ENCODE data around the gene MAMLD1. TPM values are rescaled to one million over a fixed set of nuclear protein-coding genes. Genes with fewer than 3 reads are reported as not detected.

The MAMLD1 gene
- total and polyA plus RNA-seq, 2 donors (not counting 3 experiments of a cell fraction or from before 2014, with no cell fraction given): 2.5 to 5.6 TPM

DNA sequence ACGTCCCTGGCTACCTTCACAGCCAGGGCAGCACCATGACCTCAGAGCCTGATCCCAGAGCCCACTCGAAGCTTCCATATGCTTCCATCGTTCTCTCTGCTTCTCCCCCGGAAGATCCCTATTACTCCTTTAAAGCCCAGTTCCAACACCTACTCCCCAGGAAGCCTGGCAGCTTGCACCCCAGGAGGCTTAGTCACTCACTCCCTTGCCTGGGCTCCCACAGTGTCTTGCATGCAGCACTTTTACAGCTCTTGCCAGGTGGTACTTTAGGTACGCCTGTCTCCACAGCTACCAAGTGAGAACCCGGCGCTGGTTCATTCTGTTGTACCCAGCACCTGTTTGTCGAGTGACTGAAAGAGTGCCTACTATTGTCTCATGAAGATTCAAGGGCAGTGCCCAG lies 24.5 kb upstream of the MAMLD1 start:
- no TSS peak for BruUV-seq (replicated peaks)
- H4K20me1 ChIP-seq (replicated peaks; ENCODE audit: control insufficient read depth, extremely low read depth, insufficient read depth, low read length): no peaks in the 10 kb centered on the region
- no peak overlapping the region for H3K9ac ChIP-seq (replicated peaks; ENCODE audit: extremely low read depth, insufficient read depth, low read length)
- intact Hi-C loops (cut with micrococcal nuclease) (no loop called here), dilution Hi-C loops (cut with MboI; ENCODE audit: extremely low pct_ligation_motif_present, low sequenced_read_pairs) (no loop called here)
- TF ChIP-seq POLR2A (IDR thresholded peaks at IDR 0.05; ENCODE audit: low read depth, low read length) (no peak), POLR2AphosphoS5 (IDR thresholded peaks at IDR 0.05; ENCODE audit: insufficient read depth, low read depth, low read length) (no peak), EZH2 (IDR thresholded peaks at IDR 0.05; ENCODE audit: borderline replicate concordance, low read depth, low read length, severe bottlenecking) (no peak), FOS (IDR thresholded peaks at IDR 0.05; ENCODE audit: borderline replicate concordance, insufficient read depth, low read length) (no peak), GATA2 (IDR thresholded peaks at IDR 0.05; ENCODE audit: insufficient read depth, insufficient read length, low read depth, low read length) (no peak), CTCF (IDR thresholded peaks at IDR 0.05; ENCODE audit: extremely low read depth in 1 of 2, insufficient read depth in 1 of 2, low read depth in 1 of 2, low read length in 2 of 2) (no peak), MYC (IDR thresholded peaks at IDR 0.05; ENCODE audit: low read depth, low read length) (no peak), JUN (IDR thresholded peaks at IDR 0.05; ENCODE audit: borderline replicate concordance, insufficient read depth, insufficient read length, low read depth) (no peak)
- TF ChIP-seq, protein P1, sequence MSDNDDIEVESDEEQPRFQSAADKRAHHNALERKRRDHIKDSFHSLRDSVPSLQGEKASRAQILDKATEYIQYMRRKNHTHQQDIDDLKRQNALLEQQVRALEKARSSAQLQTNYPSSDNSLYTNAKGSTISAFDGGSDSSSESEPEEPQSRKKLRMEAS (IDR thresholded peaks at IDR 0.05; ENCODE audit: insufficient read depth, insufficient read length): no peak
- DNase-seq (ENCODE audit: low read depth, low spot score) (no peak), FAIRE-seq (no peak)
- H3K4me1 ChIP-seq (ENCODE audit: control insufficient read depth, extremely low read depth, insufficient read depth, low read length): no peaks in the 10 kb centered on the region
- no peak overlapping the region for H3K4me3 ChIP-seq (replicated peaks in 1 of 3; ENCODE audit: insufficient read depth in 1 of 3, low read depth in 1 of 3, low read length in 3 of 3)
- H3K79me2 ChIP-seq (ENCODE audit: control insufficient read depth, insufficient read depth, low read length): no peaks in the 10 kb centered on the region
- H3K36me3 ChIP-seq (ENCODE audit: control insufficient read depth in 2 of 2, extremely low read depth in 1 of 2, insufficient read depth in 2 of 2, low read length in 2 of 2): no peaks in the 10 kb centered on the region
- H3K27ac ChIP-seq (ENCODE audit: insufficient read depth, low read depth, low read length): no peak overlapping the region
- H3K4me2 ChIP-seq (ENCODE audit: insufficient read depth, low read length): no peak overlapping the region
- POLR2A ChIA-PET: no interaction called here
- H3K27me3 ChIP-seq (ENCODE audit: control insufficient read depth in 2 of 2, insufficient read depth in 2 of 2, low read length in 2 of 2): no peaks in the 10 kb centered on the region
- no peaks in the 10 kb centered on the region for H3K9me3 ChIP-seq (replicated peaks; ENCODE audit: control insufficient read depth, insufficient read depth, low read length)
- H3K9me1 ChIP-seq (replicated peaks; ENCODE audit: control insufficient read depth, extremely low read depth, insufficient read depth, low read length): no peaks in the 10 kb centered on the region
- H2AFZ ChIP-seq (ENCODE audit: low read depth, low read length): no peak overlapping the region
- CTCF ChIA-PET: no interaction called here

Data from endothelial cell of umbilical vein (primary cell).